H1 (cell line): ENCODE measurements around the gene POLR3F. TPM values are rescaled to one million over a fixed set of nuclear protein-coding genes. Genes with fewer than 3 reads are reported as not detected.

Experiments
- CTCF ChIA-PET: fragments of 300-600 bp; sonication (Branson Sonifier 250); formaldehyde crosslinking; loops from one replicate; lab custom pipeline; 2021; ENCODE audit not compliant: partially characterized antibody; lab: Charles Lee
- POLR2A ChIA-PET: fragments of 300-600 bp; sonication (Branson Sonifier 250); formaldehyde crosslinking; loops from one replicate; lab custom pipeline; 2021; ENCODE audit warnings: inconsistent platforms; ENCODE audit not compliant: partially characterized antibody; lab: Charles Lee
- DNase-seq, 2 experiments: peaks; one replicate each; pipeline versions ENCODE4 v3.0.0 to v3.0.0-alpha.2; 2010 to 2022; ENCODE audit warnings: low spot score in 2 of 2, low read depth in 1 of 2, mixed read lengths in 1 of 2
- FAIRE-seq: peaks from 2 replicates; lab custom pipeline; 2011; peaks lifted over from hg19 to GRCh38; lab: Jason Lieb, UNC
- H2AFZ ChIP-seq: 2 replicates; pipeline ENCODE4 v1.8.1; 2012; ENCODE audit warnings: low read length, inconsistent platforms
- H2AK5ac ChIP-seq: 2 replicates; pipeline ENCODE4 v1.6.1; 2013; ENCODE audit warnings: low read depth, low read length
- H2BK120ac ChIP-seq: replicated peaks from 2 replicates; pipeline ENCODE3; 2013; ENCODE audit warnings: low read depth, low read length, inconsistent platforms
- H2BK12ac ChIP-seq: 2 replicates; pipeline ENCODE4 v1.6.1; 2013; ENCODE audit warnings: low read depth, low read length
- H2BK15ac ChIP-seq: 2 replicates; pipeline ENCODE4 v1.6.1; 2013; ENCODE audit warnings: low read length
- H2BK20ac ChIP-seq: 2 replicates; pipeline ENCODE4 v1.6.1; 2013; ENCODE audit warnings: low read length
- H2BK5ac ChIP-seq: 2 replicates; pipeline ENCODE4 v1.6.1; 2013; ENCODE audit warnings: low read depth, low read length
- H3K14ac ChIP-seq: 2 replicates; pipeline ENCODE4 v1.6.1; 2013; ENCODE audit warnings: inconsistent platforms; ENCODE audit not compliant: insufficient read length
- H3K18ac ChIP-seq: 2 replicates; pipeline ENCODE4 v1.6.1; 2013; ENCODE audit warnings: low read length; ENCODE audit errors: extremely low read depth
- H3K23ac ChIP-seq: 2 replicates; pipeline ENCODE4 v1.6.1; 2013; ENCODE audit warnings: inconsistent platforms; ENCODE audit not compliant: insufficient read length
- H3K23me2 ChIP-seq: 2 replicates; pipeline ENCODE4 v1.6.1; 2013; ENCODE audit warnings: low read depth, low read length
- H3K27ac ChIP-seq: 2 replicates; pipeline ENCODE4 v1.6.1; 2011; ENCODE audit warnings: low read depth, low read length, inconsistent platforms
- H3K27me3 ChIP-seq, 4 experiments: replicated peaks in 1 of 4; 1 replicate in 1 of 4; 2 replicates in 3 of 4; pipeline versions ENCODE4 v1.6.1 to v1.8.1; 2011 to 2013; ENCODE audit warnings: low read length in 3 of 4, mild to moderate bottlenecking in 3 of 4, inconsistent platforms in 2 of 4, mixed read lengths in 2 of 4, moderate library complexity in 1 of 4; ENCODE audit not compliant: control insufficient read depth in 3 of 4, insufficient read depth in 3 of 4; ENCODE audit errors: extremely low read depth in 1 of 4
- H3K36me3 ChIP-seq, 4 experiments: 2 replicates each; pipeline versions ENCODE4 v1.6.1 to v1.8.1; 2011 to 2013; ENCODE audit warnings: mild to moderate bottlenecking in 4 of 4, low read length in 3 of 4, moderate library complexity in 2 of 4, control low read depth in 1 of 4, inconsistent platforms in 1 of 4; ENCODE audit not compliant: insufficient read depth in 4 of 4, control insufficient read depth in 2 of 4
- H3K4ac ChIP-seq: replicated peaks from 2 replicates; pipeline ENCODE3; 2013; ENCODE audit warnings: low read length, low read depth, mixed read lengths, inconsistent platforms; ENCODE audit not compliant: insufficient read length
- H3K4me1 ChIP-seq, 4 experiments: replicated peaks in 1 of 4; 1 replicate in 1 of 4; 2 replicates in 3 of 4; pipeline versions ENCODE4 v1.6.1 to v1.8.1; 2011 to 2013; ENCODE audit warnings: low read length in 3 of 4, inconsistent platforms in 2 of 4, mixed read lengths in 1 of 4; ENCODE audit not compliant: insufficient read depth in 4 of 4, control insufficient read depth in 3 of 4
- H3K4me2 ChIP-seq, 2 experiments: 2 replicates each; pipeline versions ENCODE4 v1.6.1 to v1.8.1; 2011 to 2013; ENCODE audit warnings: low read depth in 2 of 2, low read length in 2 of 2, control low read depth in 1 of 2, inconsistent platforms in 1 of 2, mild to moderate bottlenecking in 1 of 2; ENCODE audit not compliant: insufficient read depth in 1 of 2
- H3K4me3 ChIP-seq, 4 experiments: fragments of 200-600, 300-600 bp in 1 of 4; sonication (generic), shearing (Covaris generic), sonication (Bioruptor Twin) in 1 of 4; 2 replicates each; pipeline versions ENCODE4 v1.5.1 to v1.8.1; 2011 to 2016; ENCODE audit warnings: low read length in 4 of 4, low read depth in 3 of 4, control low read depth in 2 of 4, inconsistent platforms in 2 of 4, mild to moderate bottlenecking in 2 of 4, mixed read lengths in 1 of 4, moderate library complexity in 1 of 4; ENCODE audit not compliant: insufficient read depth in 2 of 4; ENCODE audit errors: extremely low read depth in 1 of 4
- H3K56ac ChIP-seq: replicated peaks from 2 replicates; pipeline ENCODE3; 2013; ENCODE audit warnings: low read depth, mild to moderate bottlenecking, mixed read lengths, low read length, inconsistent platforms; ENCODE audit not compliant: insufficient read length
- H3K79me1 ChIP-seq: 2 replicates; pipeline ENCODE4 v1.6.1; 2013; ENCODE audit warnings: low read depth, low read length, control low read depth
- H3K79me2 ChIP-seq, 2 experiments: 2 replicates each; pipeline versions ENCODE4 v1.6.1 to v1.8.1; 2012 to 2013; ENCODE audit warnings: low read length in 2 of 2, mild to moderate bottlenecking in 2 of 2, inconsistent platforms in 1 of 2; ENCODE audit not compliant: insufficient read depth in 2 of 2, control insufficient read depth in 1 of 2
- H3K9ac ChIP-seq, 4 experiments: replicated peaks in 1 of 4; 1 replicate in 1 of 4; 2 replicates in 3 of 4; pipeline versions ENCODE4 v1.6.1 to v1.8.1; 2011 to 2013; ENCODE audit warnings: low read depth in 3 of 4, low read length in 3 of 4, control low read depth in 2 of 4, mild to moderate bottlenecking in 2 of 4, moderate library complexity in 2 of 4, inconsistent platforms in 1 of 4; ENCODE audit errors: extremely low read depth in 1 of 4
- H3K9me3 ChIP-seq, 2 experiments: 2 replicates each; pipeline versions ENCODE4 v1.6.1 to v1.8.1; 2012 to 2013; ENCODE audit warnings: mild to moderate bottlenecking in 2 of 2, moderate library complexity in 2 of 2, control low read depth in 1 of 2, inconsistent platforms in 1 of 2, low read depth in 1 of 2, low read length in 1 of 2, mixed read lengths in 1 of 2; ENCODE audit not compliant: insufficient read depth in 2 of 2
- H4K20me1 ChIP-seq, 2 experiments: replicated peaks in 1 of 2; 2 replicates each; pipeline versions ENCODE3 to v1.8.1; 2011 to 2013; ENCODE audit warnings: inconsistent platforms in 2 of 2, low read length in 2 of 2, mild to moderate bottlenecking in 1 of 2; ENCODE audit not compliant: insufficient read depth in 2 of 2, control insufficient read depth in 1 of 2
- H4K5ac ChIP-seq: 2 replicates; pipeline ENCODE4 v1.6.1; 2013; ENCODE audit warnings: low read length, low read depth, mixed read lengths, inconsistent platforms; ENCODE audit not compliant: insufficient read length
- H4K8ac ChIP-seq: 2 replicates; pipeline ENCODE4 v1.8.0; 2013; ENCODE audit warnings: mild to moderate bottlenecking, moderate library complexity, low read length, inconsistent platforms; ENCODE audit not compliant: insufficient read depth; ENCODE audit errors: extremely low read depth
- H4K91ac ChIP-seq: replicated peaks from 2 replicates; pipeline ENCODE3; 2013; ENCODE audit warnings: low read length, mixed read lengths, inconsistent platforms; ENCODE audit not compliant: insufficient read length
- WGBS, 2 experiments: shearing (Covaris generic) in 1 of 2; methylation state at CpG; one replicate each; pipeline versions ENCODE4 v1.1.6 to v1.1.7; 2013 to 2015; ENCODE audit warnings: low lambda C conversion rate in 2 of 2, mixed read lengths in 2 of 2, inconsistent platforms in 1 of 2, low coverage in 1 of 2, missing lambda C conversion rate in 1 of 2; ENCODE audit not compliant: insufficient replicate concordance in 2 of 2, insufficient coverage in 1 of 2, insufficient read length in 1 of 2; ENCODE audit errors: extremely low coverage in 1 of 2, missing lambda C conversion rate in 1 of 2; 5-methylcytosine and 5-hydroxymethylcytosine counted together
- polyA plus RNA-seq, 7 experiments: library from polyadenylated mRNA; depleted of rRNA in 3 of 7; stranded (reverse) in 5 of 7; unstranded in 2 of 7; fragments of >200 nt in 5 of 7; fragments of 200-250 nt in 2 of 7; gene quantifications; 1 replicate in 5 of 7; 2 replicates in 1 of 7; 4 replicates in 1 of 7; pipeline versions ENCODE4 v1.2.1 to v1.2.3, GENCODE V29; 2011 to 2013; ENCODE audit warnings: missing spikeins in 2 of 7, mixed read lengths in 2 of 7
- total RNA-seq: library from RNA; stranded (reverse); fragmentation: NEBNext Ultra II Directional; extraction: Animal tissue kit (Norgen Biotek cat#: 25700); gene quantifications from 2 replicates; pipeline ENCODE4 v1.2.1, GENCODE V29; 2021

The POLR3F gene
- total and polyA plus RNA-seq, 2 of the 8 experiments (the other 6 are each of a cell fraction or from before 2014, with no cell fraction given): 5.7 to 14.0 TPM

- H3K79me1 ChIP-seq: no peaks in the 10 kb centered on the region
- H3K4me3 ChIP-seq: peak within 1 kb of the TSS; percentile 78 to 98 (median 94)
- H3K36me3 ChIP-seq: peaks cover 2 to 13% (median 9%) of the 10 kb centered on the region in 4 experiments; a peak in 5 of 8 replicates
- H2BK15ac ChIP-seq: no peak within 1 kb of the TSS; the same call in 1 of the 2 replicates
- H2BK12ac ChIP-seq: peak within 1 kb of the TSS; percentile 86
- H3K18ac ChIP-seq: peak within 1 kb of the TSS; percentile 92
- H2BK5ac ChIP-seq: 0 out of 2 replicates have a peak within 1 kb of the TSS, but pooled peaks have one; percentile 69
- no peaks in the 10 kb centered on the region for H3K27me3 ChIP-seq
- H2AFZ ChIP-seq: peak within 1 kb of the TSS; percentile 95
- H3K23me2 ChIP-seq: no peaks in the 10 kb centered on the region
- peaks cover 0 to 8% of the 10 kb centered on the region in 2 experiments; a peak in 1 of 4 replicates for H3K79me2 ChIP-seq
- H3K4me1 ChIP-seq: peaks cover 0 to 3% (median 0%) of the 10 kb centered on the region in 4 experiments; a peak in 1 of 7 replicates
- peak within 1 kb of the TSS; percentile 65 to 85 (median 74) for H3K9ac ChIP-seq
- FAIRE-seq (no peak), DNase-seq (peak; percentile 71 to 90)
- H3K4me2 ChIP-seq: peak within 1 kb of the TSS; percentile 51 to 73
- no peaks in the 10 kb centered on the region for H3K9me3 ChIP-seq
- peak within 1 kb of the TSS; percentile 98 for H4K5ac ChIP-seq
- no peak within 1 kb of the TSS for H2AK5ac ChIP-seq
- no peak within 1 kb of the TSS for H2BK120ac ChIP-seq
- H4K20me1 ChIP-seq: peaks cover 0 to 2% of the 10 kb centered on the region in 2 experiments
- no peak within 1 kb of the TSS for H3K4ac ChIP-seq
- ChIA-PET CTCF (interaction anchor here (0.7 to 1.5 kb wide), 6 partner anchors 11 to 116 kb away, joined by 3 to 5 read pairs (median 4); partner anchors contain the start of genes DZANK1, POLR3F and SEC23B), POLR2A (interaction anchor here (0.6 to 4.2 kb wide), 9 partner anchors 11 to 92 kb away, joined by 3 to 55 read pairs (median 3); partner anchors contain the start of genes DZANK1, POLR3F, SEC23B and SMIM26)
- H4K8ac ChIP-seq: peak within 1 kb of the TSS; percentile 91
- 4% methylated on average over 31 of the region's 31 CpGs; no CpG with 5 or more reads in 1 of the 2 experiments for WGBS, 2 experiments
- peak within 1 kb of the TSS; percentile 16 for H3K56ac ChIP-seq
- H3K27ac ChIP-seq: peak within 1 kb of the TSS; percentile 46
- no peak within 1 kb of the TSS for H2BK20ac ChIP-seq
- H4K91ac ChIP-seq: peak within 1 kb of the TSS; percentile 30
- no peak within 1 kb of the TSS for H3K23ac ChIP-seq
- no peak within 1 kb of the TSS for H3K14ac ChIP-seq
These were observed 29.8 kb downstream of the POLR3F start, which contains the start of gene RBBP9 for GRCh38 chr20:18496740-18497592. RBBP9 (minus strand) TSS chr20:18497225; CDS start chr20:18497167, 58 bp downstream.
